RPMI7951 (cell line): Measurements from ENCODE around the gene TKTL1. TPM values are rescaled to one million over a fixed set of nuclear protein-coding genes. Genes with fewer than 3 reads are reported as not detected.

ENCODE experiments used
- DNase-seq: peaks from one replicate; pipeline ENCODE4 v3.0.0-alpha.2; 2012; ENCODE audit warnings: low read depth
- total RNA-seq: library from RNA; depleted of rRNA; stranded (reverse); fragments of >200 nt; shearing (Covaris generic); gene quantifications from 2 replicates; pipeline ENCODE4 v1.2.3, GENCODE V29; 2014; rRNA removed

Gene TKTL1
- total RNA-seq, 1 experiment from 2014 or later: not detected

DNA sequence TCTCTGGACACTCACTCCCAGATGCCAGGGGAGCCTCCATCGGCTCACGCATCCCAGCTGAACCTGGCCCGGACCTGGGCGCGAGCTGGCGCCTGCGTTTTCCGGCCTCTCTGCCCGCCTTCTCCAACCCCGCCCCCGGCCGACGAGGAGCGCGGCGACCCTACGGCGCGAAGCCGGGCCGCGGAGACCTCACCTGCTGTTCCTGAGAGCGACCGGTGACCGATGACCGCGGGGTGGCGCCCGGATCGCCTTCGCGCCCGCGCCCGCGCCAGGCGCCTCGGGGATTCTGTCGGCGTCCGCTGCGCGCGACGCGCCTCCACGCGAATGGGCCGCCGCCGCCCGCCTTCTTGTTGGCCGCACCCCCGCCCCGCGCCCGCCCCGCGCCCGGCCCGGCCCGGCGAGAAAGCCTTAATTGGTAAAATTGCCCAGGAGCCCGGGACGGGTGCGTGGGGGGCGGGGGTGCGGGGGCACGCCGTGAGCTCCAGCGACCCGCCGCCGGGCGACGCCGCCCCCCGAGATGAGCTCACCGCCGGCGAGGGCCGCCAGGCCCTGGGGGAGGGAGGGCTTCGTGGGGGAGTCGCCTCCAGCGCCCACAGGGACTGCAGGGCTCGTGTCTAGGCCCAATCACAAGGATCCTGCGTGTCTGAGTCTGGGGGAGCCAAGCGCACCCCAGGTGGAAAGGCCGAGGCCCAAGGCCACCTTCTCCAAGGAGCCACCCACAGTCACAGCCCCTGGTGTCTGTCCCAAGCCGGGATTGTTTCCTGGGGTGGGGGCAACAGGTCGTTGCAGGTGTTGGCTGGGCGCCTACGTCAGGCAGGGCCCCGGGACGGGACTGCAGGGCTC, 78.9 kb downstream of the TKTL1 start, which contains the start of gene FLNA:
Gene FLNA, minus strand, starts transcription at position 322 of the 843 bp plus-strand sequence. CDS start 3,389 bp downstream, outside the sequence.
- peak; percentile 16 for DNase-seq

DNA sequence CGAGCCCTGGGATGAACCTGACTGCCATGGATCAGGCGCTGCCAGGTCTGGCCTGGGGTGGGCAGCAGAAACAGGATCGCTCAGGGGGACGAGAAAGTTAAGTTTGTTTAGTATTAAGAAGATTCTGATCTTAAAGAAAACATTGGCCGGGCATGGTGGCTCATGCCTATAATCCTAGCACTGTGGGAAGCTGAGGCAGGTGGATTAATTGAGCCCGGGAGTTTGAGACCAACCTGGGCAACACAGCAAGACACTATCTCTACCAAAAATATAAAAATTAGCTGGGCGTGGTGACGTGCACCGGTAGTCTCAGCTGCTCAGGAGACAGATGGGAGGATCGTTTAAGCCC, 79.5 kb downstream of the TKTL1 start:
- no peak for DNase-seq

DNA sequence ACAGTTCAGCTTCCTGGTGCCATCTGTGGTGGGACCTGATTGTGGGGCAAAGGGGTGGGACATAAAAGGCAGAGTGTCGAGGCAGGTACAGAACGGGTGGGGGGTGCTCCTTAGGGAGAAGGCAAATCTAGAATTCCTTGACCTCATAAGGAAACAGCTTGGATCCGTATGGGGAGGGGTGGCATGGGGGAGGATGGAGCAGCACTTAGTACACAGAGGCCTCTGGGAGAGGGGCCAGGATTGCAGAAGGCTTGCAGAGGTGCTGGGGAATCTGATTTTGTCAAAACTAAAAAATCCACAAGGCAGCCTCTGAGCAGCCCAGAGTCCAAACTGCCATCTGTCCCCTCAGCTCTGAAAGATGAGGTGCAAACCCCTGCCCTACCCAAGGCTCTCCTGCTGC, 81.2 kb downstream of the TKTL1 start:
- DNase-seq: no peak

DNA sequence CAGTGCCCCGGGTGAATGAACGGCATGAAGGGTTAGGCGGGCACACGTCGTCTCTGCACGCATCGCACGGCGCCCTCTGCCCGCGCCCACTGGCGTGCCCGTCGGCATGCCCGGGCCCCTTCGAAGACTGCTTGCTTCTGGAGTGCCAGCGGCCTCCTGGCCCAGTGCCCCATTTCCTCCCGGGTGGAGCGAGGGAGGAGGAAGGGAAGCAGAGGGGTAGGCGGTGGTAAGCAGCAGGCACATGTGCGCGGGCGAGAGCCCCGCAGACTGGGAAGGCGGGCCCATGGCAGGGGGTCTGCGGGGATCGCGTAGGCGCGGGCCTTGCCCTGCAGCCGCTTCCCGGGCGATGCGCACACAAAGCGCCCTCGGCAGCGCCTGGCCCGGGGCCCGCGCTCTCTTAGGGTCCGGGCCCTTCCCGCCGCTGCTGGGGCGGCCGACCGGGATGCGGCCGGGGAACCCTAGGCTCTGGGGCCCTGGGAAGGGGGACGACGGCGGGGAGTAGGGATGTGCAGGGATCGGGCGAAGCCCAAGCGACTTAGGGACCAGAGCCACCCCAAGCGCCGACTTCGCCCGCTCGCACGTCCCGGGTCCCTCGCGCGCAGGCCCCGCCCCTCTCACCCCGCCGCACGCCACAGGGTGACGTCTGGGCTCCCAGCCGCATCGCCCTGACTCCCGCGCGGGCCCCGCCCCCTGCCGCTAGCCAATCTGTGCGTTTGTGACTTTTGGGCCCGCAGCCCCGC, 82.6 kb downstream of the TKTL1 start:
- peak; percentile 58 for DNase-seq

DNA sequence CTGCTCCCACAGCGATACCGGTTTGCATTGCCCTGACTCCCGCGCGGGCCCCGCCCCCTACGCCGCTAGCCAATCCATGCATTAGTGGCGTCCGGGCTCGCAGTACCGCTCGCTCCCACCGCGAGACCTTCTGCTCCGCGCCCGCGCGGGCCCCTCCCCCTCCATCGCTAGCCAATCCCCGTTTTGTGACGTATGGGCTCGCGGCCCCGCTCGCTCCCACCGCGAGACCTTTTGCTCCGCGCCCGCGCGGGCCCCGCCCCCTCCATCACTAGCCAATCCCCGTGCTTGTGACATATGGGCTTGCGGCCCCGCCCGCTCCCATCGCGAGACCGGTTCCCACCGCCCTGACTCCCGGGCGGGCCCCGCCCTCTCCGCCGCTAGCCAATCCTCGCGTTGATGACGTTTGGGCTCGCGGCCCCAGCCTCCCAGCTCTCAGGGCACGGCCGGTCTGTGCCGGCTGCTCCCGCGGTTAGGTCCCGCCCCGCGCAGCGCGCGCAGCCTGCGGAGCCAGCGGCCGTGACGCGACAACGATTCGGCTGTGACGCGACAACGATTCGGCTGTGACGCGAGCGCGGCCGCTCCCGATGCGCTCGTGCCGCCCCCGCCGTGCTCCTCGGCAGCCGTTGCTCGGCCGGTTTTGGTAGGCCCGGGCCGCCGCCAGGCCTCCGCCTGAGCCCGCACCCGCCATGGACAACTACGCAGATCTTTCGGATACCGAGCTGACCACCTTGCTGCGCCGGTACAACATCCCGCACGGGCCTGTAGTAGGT, 83.4 kb downstream of the TKTL1 start, which contains the start of gene EMD:
Gene EMD, plus strand, starts transcription at position 497 of the 770 bp plus-strand sequence. Its CDS starts 190 bp downstream, at position 687.
- peak; percentile 94 for DNase-seq

DNA sequence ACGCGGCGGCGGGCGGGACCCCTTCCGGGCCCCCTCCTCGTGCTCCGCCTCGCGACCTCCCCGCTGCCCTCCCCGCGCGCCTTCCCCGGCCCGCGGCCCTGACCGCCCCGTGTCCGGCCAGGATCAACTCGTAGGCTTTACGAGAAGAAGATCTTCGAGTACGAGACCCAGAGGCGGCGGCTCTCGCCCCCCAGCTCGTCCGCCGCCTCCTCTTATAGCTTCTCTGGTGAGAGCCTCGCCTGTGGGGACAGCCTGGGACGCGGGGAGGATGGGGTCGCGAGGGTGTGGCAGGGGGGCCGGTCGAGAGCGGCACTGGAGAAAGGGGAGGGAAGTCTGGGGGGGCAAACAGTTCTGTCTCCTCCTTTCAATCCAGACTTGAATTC, 84.0 kb downstream of the TKTL1 start:
- no peak for DNase-seq

Other genes with a start within 250 kb of the TKTL1 start
- gene MECP2, start 198.1 kb upstream of the TKTL1 start, total RNA-seq: 12.5 and 12.9 TPM in 2 replicates
- gene OPN1LW, start 151.6 kb upstream of the TKTL1 start, total RNA-seq: not detected in 2 replicates
- gene OPN1MW, start 113.2 kb upstream of the TKTL1 start, total RNA-seq: not detected in 2 replicates
- not detected in 2 replicates for gene OPN1MW2, start 76.0 kb upstream of the TKTL1 start, total RNA-seq
- not detected in 2 replicates for gene OPN1MW3, start 38.2 kb upstream of the TKTL1 start, total RNA-seq
- gene TEX28, start 671 bp upstream of the TKTL1 start, total RNA-seq: not detected in 2 replicates
- 375 and 579 TPM in 2 replicates for gene FLNA, start 78.8 kb downstream of the TKTL1 start, total RNA-seq
- 27.6 and 29.8 TPM in 2 replicates for gene EMD, start 83.5 kb downstream of the TKTL1 start, total RNA-seq
- 2,378 and 3,972 TPM in 2 replicates for gene RPL10, start 102.6 kb downstream of the TKTL1 start, total RNA-seq
- gene DNASE1L1, start 113.5 kb downstream of the TKTL1 start, total RNA-seq: 12.6 and 14.3 TPM in 2 replicates
- gene TAFAZZIN, start 115.7 kb downstream of the TKTL1 start, total RNA-seq: 9.6 and 9.8 TPM in 2 replicates
- 29.0 and 36.1 TPM in 2 replicates for gene ATP6AP1, start 132.9 kb downstream of the TKTL1 start, total RNA-seq
- 58.0 and 58.6 TPM in 2 replicates for gene GDI1, start 141.4 kb downstream of the TKTL1 start, total RNA-seq
- gene FAM50A, start 148.3 kb downstream of the TKTL1 start, total RNA-seq: 37.8 and 45.0 TPM in 2 replicates
- 3.9 and 5.4 TPM in 2 replicates for gene PLXNA3, start 162.5 kb downstream of the TKTL1 start, total RNA-seq
- 28.8 and 40.4 TPM in 2 replicates for gene LAGE3, start 183.5 kb downstream of the TKTL1 start, total RNA-seq
- 46.0 and 50.1 TPM in 2 replicates for gene UBL4A, start 190.8 kb downstream of the TKTL1 start, total RNA-seq
- gene SLC10A3, start 194.8 kb downstream of the TKTL1 start, total RNA-seq: 19.5 and 25.6 TPM in 2 replicates
- gene FAM3A, start 220.4 kb downstream of the TKTL1 start, total RNA-seq: 16.5 and 22.3 TPM in 2 replicates